Activated B cell treated with CpG ODN at 0.5 μM for 24 hours (primary cell): ENCODE results near the gene MRPL27. TPM values are rescaled to one million over a fixed set of nuclear protein-coding genes. Genes with fewer than 3 reads are reported as not detected.

ENCODE experiments used
- ATAC-seq: fragments of 200-7000 bp; cut with Tn5 transposase; one replicate; pipeline ENCODE4 v1.10.0; 2021; ENCODE audit warnings: low read depth, mild to moderate bottlenecking, moderate library complexity
- CTCF ChIA-PET: fragments of 350-600 bp; sonication (Branson Sonifier 250); formaldehyde crosslinking; loops from one replicate; lab custom pipeline; 2021; ENCODE audit warnings: antibody characterized with exemption; lab: Charles Lee
- POLR2A ChIA-PET: fragments of 350-600 bp; sonication (Branson Sonifier 250); formaldehyde crosslinking; loops from one replicate; lab custom pipeline; 2021; ENCODE audit warnings: antibody characterized with exemption; lab: Charles Lee
- DNase-seq: peaks from one replicate; pipeline ENCODE4 v3.0.0; 2022
- H3K27ac Mint-ChIP-seq: one replicate; pipeline ENCODE4 v1.8.0; 2020; ENCODE audit warnings: mixed read lengths
- H3K27me3 Mint-ChIP-seq: one replicate; pipeline ENCODE4 v1.8.0; 2021; ENCODE audit warnings: mixed read lengths
- H3K36me3 Mint-ChIP-seq: one replicate; pipeline ENCODE4 v1.8.0; 2021; ENCODE audit warnings: low read depth, mixed read lengths
- H3K4me1 Mint-ChIP-seq: one replicate; pipeline ENCODE4 v1.8.0; 2021; ENCODE audit warnings: mixed read lengths
- H3K4me3 Mint-ChIP-seq: one replicate; pipeline ENCODE4 v1.8.0; 2020; ENCODE audit warnings: mild to moderate bottlenecking, mixed read lengths
- H3K9me3 Mint-ChIP-seq: one replicate; pipeline ENCODE4 v1.8.0; 2020; ENCODE audit warnings: mixed read lengths
- intact Hi-C: fragments of 100-400 bp; cut with micrococcal nuclease; formaldehyde crosslinking; loops from one replicate; pipeline ENCODE4 v1.15.1; 2024
- total RNA-seq: library from RNA; stranded (reverse); gene quantifications from 2 replicates; pipeline ENCODE4 v1.2.3, GENCODE V29; 2022
- TF ChIP-seq, protein P1 (sequence below): fragments of 200-600 bp; IDR thresholded peaks from one replicate; pipeline ENCODE4 v1.8.0; 2022; ENCODE audit warnings: antibody characterized with exemption, mild to moderate bottlenecking

MRPL27 gene
- total RNA-seq, 1 donor from 2014 or later, result 45.0 TPM

GRCh38 chr17:50318501-50319285 is 54.3 kb downstream of the MRPL27 start:
- ATAC-seq (no peak), DNase-seq (no peak)
- CTCF ChIA-PET, result interaction anchor here (1.0 kb wide), 1 partner anchor 118 kb away, joined by 3 read pairs; no protein-coding TSS in a partner anchor
- no peaks in the 10 kb centered on the region for H3K36me3 Mint-ChIP-seq
- no peak overlapping the region for H3K27ac Mint-ChIP-seq
- intact Hi-C loops, result no loop called here
- H3K9me3 Mint-ChIP-seq, result no peaks in the 10 kb centered on the region
- H3K27me3 Mint-ChIP-seq, result peaks cover 8% of the 10 kb centered on the region
- TF ChIP-seq, protein P1, sequence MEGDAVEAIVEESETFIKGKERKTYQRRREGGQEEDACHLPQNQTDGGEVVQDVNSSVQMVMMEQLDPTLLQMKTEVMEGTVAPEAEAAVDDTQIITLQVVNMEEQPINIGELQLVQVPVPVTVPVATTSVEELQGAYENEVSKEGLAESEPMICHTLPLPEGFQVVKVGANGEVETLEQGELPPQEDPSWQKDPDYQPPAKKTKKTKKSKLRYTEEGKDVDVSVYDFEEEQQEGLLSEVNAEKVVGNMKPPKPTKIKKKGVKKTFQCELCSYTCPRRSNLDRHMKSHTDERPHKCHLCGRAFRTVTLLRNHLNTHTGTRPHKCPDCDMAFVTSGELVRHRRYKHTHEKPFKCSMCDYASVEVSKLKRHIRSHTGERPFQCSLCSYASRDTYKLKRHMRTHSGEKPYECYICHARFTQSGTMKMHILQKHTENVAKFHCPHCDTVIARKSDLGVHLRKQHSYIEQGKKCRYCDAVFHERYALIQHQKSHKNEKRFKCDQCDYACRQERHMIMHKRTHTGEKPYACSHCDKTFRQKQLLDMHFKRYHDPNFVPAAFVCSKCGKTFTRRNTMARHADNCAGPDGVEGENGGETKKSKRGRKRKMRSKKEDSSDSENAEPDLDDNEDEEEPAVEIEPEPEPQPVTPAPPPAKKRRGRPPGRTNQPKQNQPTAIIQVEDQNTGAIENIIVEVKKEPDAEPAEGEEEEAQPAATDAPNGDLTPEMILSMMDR, result no peak
- POLR2A ChIA-PET, result no interaction called here
- no peaks in the 10 kb centered on the region for H3K4me1 Mint-ChIP-seq
- no peak overlapping the region for H3K4me3 Mint-ChIP-seq

Other genes with a start within 250 kb of the MRPL27 start
- gene SAMD14, start 243.0 kb downstream of the MRPL27 start, total RNA-seq, result 4.7 and 4.9 TPM in 2 replicates
- 300 and 313 TPM in 2 replicates for gene PPP1R9B, start 222.5 kb downstream of the MRPL27 start, total RNA-seq
- gene SGCA, start 207.2 kb downstream of the MRPL27 start, total RNA-seq, result 1.7 and 2.2 TPM in 2 replicates
- gene COL1A1, start 171.6 kb downstream of the MRPL27 start, total RNA-seq, result 8.8 and 9.2 TPM in 2 replicates
- gene TMEM92, start 98.7 kb downstream of the MRPL27 start, total RNA-seq, result not detected in 2 replicates
- 20.3 and 21.4 TPM in 2 replicates for gene XYLT2, start 27.1 kb downstream of the MRPL27 start, total RNA-seq
- gene EME1, start within 50 bp of the MRPL27 start, total RNA-seq, result 3.1 and 3.6 TPM in 2 replicates
- 41.8 and 42.0 TPM in 2 replicates for gene LRRC59, start 24.3 kb upstream of the MRPL27 start, total RNA-seq
- gene ACSF2, start 53.0 kb upstream of the MRPL27 start, total RNA-seq, result 16.4 and 17.9 TPM in 2 replicates
- 0.34 and 0.42 TPM in 2 replicates for gene CHAD, start 95.7 kb upstream of the MRPL27 start, total RNA-seq
- 36.2 and 42.2 TPM in 2 replicates for gene RSAD1, start 105.7 kb upstream of the MRPL27 start, total RNA-seq
- 2.1 and 2.3 TPM in 2 replicates for gene MYCBPAP, start 135.3 kb upstream of the MRPL27 start, total RNA-seq
- not detected in 2 replicates for gene EPN3, start 159.6 kb upstream of the MRPL27 start, total RNA-seq
- 45.6 and 52.3 TPM in 2 replicates for gene SPATA20, start 174.0 kb upstream of the MRPL27 start, total RNA-seq
- 0.07 TPM in 1 of 2 replicates, not detected in the other for gene CACNA1G, start 187.5 kb upstream of the MRPL27 start, total RNA-seq